ENCODE measurements around the gene RARRES2.

Gene RARRES2

DNA sequence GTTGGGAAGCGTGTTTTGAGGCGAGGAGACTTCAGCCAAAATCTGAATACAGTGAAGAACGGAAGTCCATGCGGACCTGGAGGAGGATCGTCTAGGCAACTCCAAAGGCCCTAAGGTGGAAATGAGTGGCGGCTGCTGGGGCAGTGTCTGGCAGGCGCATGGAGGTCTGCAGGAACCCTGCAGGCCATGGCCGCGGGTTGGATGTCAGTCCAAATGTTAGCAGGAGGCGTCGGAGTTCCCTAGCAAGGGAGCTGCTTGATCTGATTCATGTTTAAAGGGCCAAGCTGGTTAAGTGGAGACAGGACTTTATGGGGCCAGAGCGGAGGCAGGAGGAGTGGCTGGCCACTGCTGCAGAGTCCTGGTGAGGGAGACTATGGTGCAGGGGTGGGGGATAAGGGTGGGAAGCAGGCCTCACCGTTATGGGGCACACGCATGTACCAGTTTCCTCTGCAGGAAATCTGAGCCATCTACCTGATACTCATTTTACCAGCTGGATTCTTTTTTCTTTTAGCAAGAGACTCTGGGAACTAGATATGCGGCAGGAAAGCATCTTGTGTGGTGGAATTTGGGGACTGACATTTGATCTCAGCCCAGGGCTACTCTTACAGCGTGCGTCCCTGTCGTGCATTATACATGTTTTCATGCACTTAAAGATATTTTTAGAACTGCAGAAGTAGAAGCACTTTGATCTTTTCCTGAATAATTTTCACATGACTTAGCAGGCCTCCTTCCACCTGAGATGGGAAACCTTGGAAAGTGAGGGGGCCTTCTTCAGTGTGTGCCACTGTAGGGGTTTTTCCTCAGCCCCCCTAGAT lies 20.6 kb upstream of the RARRES2 start:
- DNase-seq (ENCODE audit: low read depth in 2 of 2), result no peak

DNA sequence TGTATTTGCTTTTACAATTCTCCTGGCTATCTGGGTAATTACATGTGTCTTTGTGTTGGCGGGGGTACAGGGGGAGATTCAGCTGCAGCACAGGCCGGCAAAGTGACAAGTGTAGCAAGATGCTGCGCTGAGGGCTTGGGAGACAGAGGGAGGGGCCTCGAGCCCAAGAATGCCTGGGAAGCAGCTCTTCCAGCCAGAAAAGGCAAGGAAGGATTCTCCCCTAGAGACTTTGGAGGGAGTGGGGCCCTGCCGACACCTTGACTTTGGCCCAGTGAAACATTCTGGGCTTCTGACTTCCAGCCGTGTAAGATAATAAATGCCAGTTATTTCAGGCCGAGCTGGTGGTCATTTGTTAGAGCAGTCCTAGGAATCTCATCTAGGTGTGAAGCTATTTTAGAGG lies 20.0 kb upstream of the RARRES2 start:
- DNase-seq (ENCODE audit: low read depth in 2 of 2), result no peak

DNA sequence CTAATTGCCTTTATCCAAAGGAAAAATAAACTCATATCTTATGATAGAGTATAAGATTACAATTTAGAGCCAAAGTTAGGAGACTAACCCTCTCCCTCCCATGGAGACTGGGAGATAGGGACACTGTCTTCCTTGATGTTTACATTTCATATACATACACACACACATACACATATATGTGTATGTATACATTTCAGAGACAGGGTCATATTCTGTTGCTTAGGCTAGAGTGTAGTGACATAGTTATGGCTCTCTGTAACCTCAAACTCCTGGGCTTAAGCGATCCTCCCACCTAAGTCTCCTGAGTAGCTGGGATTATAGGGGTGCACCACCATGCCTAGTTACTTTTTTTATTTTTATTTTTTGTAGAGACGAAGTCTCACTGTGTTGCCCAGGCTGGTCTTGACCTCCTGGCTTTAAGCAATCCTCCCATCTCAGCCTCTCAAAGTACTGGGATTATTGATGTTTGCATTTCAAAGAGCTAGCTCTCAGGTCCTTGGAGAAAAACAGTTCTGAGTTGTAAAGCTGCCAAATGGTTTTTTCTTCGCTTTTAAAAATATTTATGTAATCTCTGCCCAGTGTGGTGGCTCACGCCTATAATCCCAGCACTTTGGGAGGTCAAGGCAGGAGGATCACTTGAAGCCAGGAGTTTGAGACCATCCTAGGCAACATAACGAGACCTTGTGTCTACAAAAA lies 19.1 kb upstream of the RARRES2 start:
- no peak for DNase-seq (ENCODE audit: low read depth in 2 of 2)

DNA sequence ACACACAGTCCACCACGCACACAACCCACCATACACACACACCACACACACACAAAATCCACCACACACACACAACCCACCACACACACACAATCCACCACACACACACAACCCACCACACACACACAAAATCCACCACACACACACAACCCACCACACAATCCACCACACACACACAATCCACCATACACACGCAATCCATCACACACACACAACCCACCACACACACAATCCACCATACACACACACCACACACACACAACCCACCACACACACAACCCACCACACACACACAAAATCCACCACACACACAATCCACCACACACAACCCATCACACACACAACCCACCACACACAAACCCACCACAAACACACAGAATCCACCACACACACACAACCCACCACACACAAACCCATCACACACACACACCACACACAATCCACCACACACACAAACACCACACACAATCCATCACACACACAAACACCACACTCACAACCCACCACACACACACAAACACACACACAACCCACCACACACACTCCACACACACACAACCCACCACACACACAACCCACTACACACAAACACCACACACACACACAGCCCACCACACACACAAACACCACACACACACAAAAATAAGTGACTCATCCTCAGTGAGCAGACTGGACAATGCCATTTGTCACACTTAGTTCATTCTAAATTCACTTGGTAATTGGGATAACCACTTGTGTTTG lies 18.4 kb upstream of the RARRES2 start:
- DNase-seq (ENCODE audit: low read depth in 2 of 2), result no peak

DNA sequence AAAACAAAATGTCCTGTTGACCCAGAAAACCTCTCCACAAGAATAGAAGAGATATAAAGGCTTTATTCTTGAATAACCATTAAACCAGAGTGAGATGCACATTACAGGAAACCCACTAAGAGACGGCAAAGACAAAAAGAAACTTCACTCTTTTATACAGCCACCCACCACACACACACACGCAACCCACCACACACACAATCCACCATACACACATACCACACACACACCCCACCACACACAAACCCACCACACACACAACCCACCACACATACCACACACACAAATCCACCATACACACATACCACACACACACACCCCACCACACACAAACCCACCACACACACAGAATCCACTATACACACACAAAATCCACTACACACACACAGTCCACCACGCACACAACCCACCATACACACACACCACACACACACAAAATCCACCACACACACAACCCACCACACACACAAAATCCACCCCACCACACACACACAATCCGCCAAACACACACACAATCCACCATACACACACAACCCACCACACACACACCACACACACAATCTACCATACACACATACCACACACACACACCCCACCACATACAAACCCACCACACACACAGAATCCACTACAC lies 17.7 kb upstream of the RARRES2 start:
- DNase-seq (ENCODE audit: low read depth in 2 of 2), result no peak

DNA sequence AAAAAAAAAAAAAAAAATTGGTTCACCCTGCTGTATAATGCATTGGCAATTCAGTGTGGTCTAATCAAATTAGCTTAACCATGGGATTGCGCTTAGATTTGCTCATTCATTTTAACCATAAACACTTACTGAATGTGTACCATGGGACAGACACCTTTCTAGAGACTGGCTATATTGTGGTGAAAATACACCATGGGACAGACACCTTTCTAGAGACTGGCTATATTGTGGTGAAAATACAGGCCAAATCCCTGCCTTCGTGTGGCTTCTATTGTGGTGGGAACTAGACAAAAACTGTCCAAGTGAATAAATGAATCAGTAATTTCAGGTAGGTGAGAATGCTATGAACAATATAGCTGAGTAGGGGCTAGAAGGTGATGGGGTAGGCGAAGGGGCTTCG lies 17.0 kb upstream of the RARRES2 start:
- DNase-seq (ENCODE audit: low read depth in 2 of 2), result no peak

DNA sequence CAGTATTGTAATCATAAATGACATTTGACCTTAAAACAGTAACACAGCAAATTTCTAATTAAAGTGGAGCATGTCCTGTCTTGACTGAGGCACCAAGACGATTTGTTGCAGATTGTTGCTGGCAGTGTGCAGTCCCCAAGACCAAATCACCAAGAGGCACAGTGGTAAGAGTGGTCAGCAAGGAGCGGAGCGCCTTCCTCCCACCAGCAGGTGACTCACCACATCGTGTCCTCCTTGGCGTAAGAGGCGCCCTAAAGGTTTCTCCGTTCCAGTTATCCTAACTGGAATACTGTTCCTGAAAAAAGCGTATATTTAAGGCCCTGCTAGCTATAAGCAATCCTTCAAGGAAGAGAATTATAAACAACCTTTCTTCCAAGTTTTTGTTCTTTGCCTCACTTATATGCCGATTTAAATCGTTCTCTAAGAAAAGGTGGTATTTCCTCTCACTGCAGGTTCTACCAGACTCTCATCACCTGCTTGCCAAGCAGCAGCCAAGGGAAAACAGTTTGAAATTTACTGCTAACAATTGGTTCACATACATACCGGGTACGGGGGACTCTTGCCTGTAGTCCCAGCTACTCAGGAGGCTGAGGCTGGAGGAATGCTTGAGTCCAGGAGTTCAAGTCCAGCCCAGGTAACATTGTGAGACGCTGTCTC lies 16.5 kb upstream of the RARRES2 start:
- DNase-seq (ENCODE audit: low read depth in 2 of 2), result no peak

DNA sequence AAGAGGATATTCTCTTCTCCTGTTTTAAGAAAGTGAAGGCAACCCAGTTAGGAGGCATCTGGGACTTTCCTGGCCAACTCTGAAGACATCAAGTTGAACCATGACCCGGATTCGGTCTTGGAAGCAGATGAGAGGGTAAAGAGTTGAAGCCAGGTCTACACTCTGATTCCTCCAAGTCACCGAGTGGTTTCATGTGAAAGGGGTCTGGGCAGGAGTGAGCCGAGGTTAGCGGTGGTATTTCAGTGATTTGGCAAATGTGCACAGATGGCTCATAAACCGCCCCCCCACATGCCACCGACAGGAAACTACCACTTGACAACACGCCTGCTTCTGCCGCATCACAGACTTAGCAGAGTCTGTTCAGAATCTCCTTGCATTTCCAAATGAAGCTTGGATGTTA lies 15.8 kb upstream of the RARRES2 start:
- peak; percentile 57 to 61 for DNase-seq (ENCODE audit: low read depth in 2 of 2)

DNA sequence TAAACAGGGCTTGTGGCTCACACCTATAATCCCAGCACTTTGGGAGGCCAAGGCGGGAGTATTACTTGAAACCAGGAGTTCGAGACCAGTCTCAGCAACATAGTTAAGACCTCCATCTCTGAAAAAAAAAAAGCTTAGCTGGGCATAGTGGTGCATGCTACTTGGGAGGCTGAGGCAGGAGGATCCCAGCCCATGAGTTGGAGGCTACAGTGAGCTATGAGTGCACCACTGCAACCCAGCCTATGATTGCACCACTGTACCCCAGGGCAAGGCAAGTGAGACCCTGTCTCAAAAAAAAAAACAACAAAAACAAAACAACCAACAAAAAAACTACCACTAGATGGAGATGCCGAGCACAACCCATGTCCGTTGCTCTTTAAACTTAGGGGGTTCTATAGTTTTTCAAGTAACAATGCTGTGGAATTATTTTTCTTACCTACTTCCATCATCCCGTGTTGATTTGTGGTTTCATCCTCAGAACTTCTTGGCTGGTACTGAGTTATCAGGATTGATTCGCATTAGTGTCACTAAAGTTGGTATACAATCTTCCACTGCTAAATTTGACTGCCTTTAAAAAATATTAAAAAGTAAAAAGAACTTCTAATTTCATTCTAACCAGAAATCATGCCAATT lies 15.0 kb upstream of the RARRES2 start:
- DNase-seq (ENCODE audit: low read depth in 2 of 2), result no peak

DNA sequence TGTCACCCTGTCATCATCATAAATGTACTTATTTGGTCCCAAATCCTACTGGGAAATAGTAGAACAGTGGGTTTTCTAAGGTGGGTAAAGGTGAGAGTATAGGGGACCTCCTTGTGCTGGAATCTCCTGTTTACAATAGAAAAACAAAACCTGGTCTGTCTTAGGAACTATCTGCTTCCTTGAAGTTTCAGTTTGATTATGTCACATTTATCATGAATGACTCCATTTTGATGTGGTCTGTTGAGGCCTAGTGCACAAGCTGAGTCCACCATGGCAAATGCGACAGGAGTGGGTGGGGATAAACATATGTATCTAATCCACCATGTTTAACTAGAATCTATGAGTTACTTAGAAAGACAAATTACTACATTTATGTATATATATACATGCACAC lies 14.2 kb upstream of the RARRES2 start:
- no peak for DNase-seq (ENCODE audit: low read depth in 2 of 2)

DNA sequence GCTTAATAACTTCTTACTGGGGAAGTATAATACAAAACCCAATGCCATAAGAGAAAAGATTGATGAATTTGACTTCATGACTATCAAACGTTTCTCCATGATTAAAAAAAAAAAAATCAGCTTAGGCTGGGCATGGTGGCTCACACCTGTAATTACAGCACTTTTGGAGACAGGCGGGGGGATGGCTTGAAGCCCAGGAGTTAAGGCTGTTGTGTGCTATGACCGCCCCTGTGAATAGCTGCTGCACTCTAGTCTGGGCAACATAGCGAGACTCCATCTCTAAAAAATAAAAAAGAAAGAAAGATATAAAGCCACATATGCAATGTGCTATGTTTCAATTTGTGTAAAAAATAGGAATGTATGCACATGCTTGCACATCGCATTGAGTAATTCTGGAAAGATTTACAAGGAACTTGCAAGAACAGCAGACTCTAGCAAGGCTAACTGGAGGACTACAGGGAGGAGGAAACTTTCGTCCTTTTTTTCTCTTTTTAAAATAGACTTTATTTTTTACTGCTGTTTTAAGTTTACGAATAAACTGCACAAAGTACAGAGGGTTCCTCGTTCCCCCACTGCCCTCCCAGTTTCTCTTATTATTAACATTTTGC lies 10.3 kb upstream of the RARRES2 start:
- no peak for DNase-seq (ENCODE audit: low read depth in 2 of 2)

DNA sequence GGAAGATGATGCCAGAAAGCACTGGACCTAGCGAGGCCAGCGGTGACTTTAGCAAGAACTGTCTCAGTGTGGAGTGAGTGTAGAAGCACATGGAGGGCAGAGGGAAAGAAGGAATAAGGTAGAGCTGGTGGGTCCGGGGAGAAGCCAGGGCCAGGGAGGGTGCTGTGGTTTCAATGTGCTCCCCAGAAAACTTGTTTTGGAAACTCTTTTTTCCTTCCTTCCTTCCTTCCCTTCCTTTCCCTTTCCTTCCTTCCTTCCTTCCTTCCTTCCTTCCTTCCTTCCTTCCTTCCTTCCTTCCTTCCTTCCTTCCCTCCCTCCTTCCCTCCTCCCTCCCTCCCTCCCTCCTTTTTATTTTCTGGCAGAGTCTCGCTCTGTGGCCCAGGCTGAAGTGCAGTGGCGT lies 5.5 kb upstream of the RARRES2 start:
- no peak for DNase-seq (ENCODE audit: low read depth in 2 of 2)

DNA sequence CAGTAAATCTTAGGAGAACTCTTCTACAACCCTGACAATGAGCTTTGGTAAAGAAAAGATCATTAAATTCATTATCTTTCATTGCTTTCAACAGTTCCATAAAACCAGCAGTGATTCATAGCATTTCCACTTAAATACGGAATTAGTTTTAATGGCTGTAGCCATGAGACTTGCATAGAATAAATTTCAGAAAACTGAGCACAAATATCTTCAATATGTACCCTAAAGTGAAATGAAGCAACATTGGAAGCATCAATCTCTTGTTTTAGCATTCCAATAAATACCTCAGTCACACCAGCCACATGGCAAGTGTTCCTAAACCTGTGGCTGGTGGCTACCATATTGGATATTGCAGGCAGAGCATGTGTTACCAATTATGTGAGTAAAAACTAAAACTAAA lies 3.6 kb upstream of the RARRES2 start:
- no peak for DNase-seq (ENCODE audit: low read depth in 2 of 2)

DNA sequence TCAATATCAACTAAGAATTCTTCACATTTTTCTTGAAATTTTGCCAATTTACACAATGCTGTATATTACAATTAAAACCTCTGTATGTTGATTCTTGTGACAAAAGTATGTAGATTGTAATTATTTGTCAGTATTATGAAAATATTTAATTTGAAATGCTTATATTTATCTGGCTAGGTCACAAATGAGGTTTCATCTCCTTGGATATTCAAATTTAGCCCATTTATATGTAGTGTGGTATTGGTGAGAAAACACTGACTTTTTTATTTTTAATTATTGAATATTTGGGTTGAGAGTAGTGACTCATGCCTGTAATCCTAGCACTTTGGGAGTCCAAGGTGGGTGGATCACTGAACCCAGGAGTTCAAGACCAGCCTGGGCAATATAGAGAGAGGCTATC lies 2.9 kb upstream of the RARRES2 start:
- no peak for DNase-seq (ENCODE audit: low read depth in 2 of 2)

DNA sequence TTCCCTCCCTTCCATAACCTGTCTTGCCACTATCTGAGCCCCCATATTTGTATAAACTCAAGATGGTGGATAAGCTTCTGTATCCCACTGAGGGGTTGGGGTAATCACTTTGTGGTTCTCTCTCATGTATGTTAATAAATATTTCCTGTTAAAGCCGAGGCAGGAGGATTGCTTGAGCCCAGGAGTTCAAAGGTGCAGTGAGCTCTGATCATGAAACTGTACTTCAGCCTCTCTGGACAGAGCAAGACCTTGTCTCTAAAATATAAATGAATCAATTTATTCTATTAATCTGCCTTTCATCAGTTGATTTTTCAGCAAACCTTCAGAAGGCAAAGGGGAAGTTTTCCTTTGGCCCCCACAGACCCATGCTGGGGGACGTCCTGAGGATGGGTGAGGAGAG lies 1.8 kb upstream of the RARRES2 start:
- DNase-seq (ENCODE audit: low read depth in 2 of 2), result no peak

DNA sequence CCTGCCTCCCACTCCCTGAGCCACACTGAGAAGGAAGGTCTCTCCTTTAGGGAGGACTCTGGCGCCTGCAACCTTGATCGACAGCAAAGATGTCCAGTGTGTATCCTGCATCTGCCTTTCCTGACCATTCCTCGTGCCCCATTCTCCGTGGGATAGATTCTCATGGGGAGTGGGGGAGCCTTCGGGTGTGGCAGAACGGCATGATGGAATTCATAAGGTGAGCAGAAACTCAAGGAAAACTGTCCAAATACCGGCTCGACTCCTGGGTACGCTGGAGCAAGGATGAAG lies 636 bp upstream of the RARRES2 start:
- no peak for DNase-seq (ENCODE audit: low read depth in 2 of 2)

DNA sequence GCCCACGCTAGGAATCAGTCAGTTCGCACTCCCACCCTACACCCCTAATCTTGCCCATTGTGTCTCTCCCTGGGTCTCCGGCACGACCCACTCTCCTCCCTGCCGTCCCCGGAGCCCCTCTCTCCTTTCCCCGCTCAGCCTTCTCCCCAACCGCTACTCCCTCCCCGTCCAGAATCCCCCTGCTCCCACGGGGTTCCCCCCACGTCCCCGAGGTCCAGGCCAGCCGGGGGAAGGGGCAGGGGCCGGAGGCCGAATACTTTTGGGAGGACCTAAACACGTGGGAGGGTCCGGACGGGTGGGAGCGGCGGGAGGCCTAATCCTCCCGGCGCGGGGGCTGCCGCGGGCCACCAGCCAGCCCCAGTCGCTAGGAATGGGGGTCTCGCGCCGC lies 560 bp downstream of the RARRES2 start:
- no peak for DNase-seq (ENCODE audit: low read depth in 2 of 2)

DNA sequence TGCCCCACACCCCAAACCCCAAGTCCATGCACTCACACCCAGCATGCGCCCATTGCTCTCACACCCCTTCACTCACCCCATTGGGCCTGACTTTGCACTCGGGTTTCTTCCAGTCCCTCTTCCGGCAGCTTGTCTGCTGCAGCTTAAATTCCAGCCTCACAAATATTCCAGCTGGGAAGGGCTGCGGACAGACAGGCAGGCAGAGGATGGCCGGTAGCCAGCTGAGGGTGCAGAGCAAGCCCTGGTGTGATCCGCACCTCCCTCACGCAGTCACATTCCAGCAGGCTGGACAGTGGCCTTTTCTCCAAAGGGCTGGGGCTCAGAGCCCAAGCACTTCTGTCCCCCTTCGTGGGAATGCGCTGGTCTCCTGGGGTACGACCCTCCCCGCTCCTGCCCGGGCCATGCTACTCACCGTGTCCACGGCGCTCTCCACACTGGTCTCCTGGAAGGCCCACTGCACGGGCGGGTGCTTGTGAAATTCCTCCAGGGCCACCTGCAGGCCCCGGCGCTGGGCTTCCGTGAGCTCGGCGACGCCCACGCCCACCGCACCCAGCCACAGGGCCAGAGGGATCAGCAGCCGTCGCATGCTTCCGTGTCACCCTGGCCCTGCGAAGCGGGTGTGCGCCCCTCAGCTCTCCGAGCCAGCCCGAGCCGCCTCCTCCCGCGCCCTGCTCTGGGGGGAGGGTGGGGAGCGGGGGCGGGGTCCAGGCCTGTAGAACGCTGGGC lies 1.2 kb downstream of the RARRES2 start:
- DNase-seq (ENCODE audit: low read depth in 2 of 2), result no peak

DNA sequence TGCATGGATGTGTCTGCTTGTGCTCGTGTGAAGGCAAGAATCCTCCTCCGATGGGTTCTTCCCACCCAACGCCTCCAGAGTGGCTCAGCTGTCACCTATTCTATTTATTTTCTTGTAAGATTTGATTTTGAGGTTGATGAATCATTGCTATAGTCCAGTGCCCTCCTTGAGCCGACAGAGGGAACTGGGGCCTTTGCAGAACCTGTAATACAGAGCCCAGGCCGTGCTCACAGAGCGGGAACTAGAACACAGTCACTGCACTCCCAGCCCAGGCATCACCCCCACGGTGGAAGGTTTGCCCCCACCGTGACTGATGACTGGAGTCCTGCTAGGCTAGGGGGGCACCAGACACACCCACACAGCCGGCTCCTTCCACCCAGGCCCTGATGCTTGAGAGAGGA lies 2.0 kb downstream of the RARRES2 start:
- no peak for DNase-seq (ENCODE audit: low read depth in 2 of 2)

DNA sequence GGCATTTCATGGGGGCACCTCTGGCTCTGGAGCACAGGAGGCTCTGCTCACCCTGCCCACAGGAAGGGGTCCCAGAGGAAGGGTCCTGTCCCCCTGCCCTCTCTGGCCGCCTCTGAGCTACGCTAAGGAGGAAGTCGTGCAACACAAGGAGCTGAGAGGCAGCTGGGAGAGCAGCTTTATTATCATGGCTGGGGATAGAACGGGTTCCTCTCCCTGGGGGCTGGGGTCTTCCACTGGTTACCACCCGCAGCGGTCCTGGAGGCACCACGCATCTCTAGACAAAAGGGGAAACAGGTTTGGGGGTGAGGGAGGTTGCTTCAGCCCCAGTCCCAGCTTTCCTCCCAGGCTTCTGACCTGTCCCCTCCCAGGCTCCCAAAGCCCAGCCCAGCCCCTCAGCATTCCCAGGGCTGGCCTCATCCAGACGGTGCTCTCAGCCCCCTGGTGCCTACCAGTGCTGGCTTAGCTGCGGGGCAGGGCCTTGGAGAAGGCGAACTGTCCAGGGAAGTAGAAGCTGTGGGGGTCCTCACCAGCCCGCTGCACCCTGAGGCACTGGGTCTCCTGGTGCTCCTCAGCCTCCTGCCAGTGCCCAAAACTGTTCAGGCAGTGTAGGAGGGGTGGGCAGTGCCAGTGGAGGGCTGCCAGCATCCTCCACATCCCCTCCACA lies 3.1 kb downstream of the RARRES2 start:
- no peak for DNase-seq (ENCODE audit: low read depth in 2 of 2)

Data from stimulated activated CD8-positive, alpha-beta memory T cell treated with anti-CD3 and anti-CD28 coated beads, Interleukin-15, amount 100 ng/mL, for 48 hours (primary cell).